ENCODE measurements around the gene B3GNT8. TPM values are rescaled to one million over a fixed set of nuclear protein-coding genes. Genes with fewer than 3 reads are reported as not detected.
"Not testable (repeated sequence)": the region's sequence is repeated elsewhere in the genome, so short reads cannot be mapped to it uniquely, and the experiment has no call there.

B3GNT8 gene
- total RNA-seq, 1 experiment from 2014 or later: not detected

DNA sequence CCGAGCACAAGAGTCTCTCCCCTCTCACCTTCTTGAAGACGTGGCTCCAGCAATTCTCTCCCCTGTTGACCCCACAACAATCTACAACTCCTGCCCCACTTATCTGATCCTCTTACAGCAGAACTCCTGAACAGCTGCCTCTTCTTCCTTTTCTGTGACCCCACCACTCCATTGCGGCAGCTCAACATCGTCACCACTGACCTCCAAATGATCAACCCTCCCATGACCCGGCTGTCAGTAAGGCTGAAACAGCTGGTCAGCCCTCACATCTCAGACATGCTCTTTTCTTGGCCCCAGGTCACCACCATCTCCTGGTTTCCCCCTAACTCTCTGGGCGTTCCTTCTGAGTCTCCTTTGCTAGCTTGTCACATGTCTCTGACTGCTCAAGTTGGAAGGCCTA lies 31.8 kb downstream of the B3GNT8 start:
- no peak for DNase-seq (ENCODE audit: low read depth)

DNA sequence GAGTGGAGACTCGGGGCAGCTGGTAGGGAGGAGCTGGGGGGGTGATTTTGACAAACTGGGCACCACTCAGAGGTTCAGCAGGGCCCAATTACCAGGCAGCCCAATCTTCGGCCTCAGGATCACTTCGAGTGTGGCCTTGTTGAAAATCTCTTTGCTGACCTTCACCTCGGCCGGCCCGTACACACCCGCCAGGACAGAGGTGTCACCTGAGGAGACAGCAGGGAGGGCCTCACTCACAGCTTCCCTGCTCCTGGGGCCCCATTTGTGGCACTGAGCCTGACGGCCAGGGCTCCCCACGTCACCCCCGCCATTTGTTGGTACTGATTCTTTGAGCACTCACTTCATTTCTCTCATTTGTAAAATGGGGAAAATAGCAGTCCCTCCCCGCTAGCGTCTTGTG lies 34.4 kb downstream of the B3GNT8 start:
- DNase-seq (ENCODE audit: low read depth): no peak

DNA sequence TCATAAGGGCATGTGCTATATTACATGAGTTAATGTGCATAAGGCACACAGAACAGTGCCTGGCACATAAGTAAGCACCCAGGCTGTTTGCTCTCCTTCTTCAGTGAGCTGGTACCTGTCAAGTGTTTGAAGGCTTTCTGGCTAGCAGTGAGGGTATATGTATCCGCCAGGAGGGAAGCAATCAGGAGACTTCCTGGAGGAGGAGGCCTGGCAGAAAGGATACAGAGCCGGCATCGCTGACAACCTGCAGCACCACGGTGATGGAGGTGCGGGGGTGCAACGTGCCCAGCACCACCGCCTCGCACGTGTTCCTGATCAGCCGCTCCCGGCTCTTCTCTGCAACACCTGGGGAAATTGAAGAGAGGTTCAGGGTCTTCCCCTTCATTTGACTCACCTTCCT lies 35.6 kb downstream of the B3GNT8 start:
- DNase-seq (ENCODE audit: low read depth): no peak

DNA sequence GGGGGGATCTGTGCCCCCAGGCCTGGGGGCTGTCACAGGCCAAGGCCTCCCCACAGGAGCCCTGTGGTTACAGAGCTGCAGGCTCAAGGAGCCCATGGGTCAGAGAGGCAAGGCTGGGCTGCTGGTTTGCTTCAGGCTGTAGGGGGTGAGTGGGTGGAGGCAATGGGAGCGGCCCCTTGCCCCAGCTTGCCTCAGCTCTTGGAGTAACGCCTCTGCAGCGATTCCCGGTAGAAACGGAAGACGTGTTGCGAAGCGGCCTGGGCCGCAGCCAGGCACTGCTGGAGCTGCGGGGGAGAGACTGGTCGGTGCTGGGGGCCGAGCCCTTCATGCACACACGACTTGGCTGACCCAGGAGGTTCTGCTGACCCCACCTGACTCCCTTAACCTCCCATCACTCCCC lies 40.7 kb downstream of the B3GNT8 start:
- no peak for DNase-seq (ENCODE audit: low read depth)

DNA sequence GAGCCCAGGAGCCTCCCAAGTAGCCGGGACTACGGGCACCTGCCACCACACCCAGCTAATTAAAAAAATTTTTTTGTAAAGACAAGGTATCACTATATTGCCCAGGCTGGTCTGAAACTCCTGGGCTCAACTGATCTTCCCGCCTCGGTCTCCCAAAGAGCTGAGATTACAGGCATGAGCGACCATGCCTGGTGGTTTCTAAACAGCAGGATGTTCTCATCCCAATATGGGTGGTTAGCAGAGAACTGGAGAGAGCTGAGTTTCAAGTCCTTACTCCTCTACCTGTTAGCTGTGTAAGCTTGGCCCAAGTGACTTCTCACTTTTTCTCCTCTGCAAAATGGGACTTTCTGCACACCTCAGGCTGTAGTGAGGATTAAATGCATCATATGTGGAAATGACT lies 42.8 kb downstream of the B3GNT8 start:
- DNase-seq (ENCODE audit: low read depth): no peak

DNA sequence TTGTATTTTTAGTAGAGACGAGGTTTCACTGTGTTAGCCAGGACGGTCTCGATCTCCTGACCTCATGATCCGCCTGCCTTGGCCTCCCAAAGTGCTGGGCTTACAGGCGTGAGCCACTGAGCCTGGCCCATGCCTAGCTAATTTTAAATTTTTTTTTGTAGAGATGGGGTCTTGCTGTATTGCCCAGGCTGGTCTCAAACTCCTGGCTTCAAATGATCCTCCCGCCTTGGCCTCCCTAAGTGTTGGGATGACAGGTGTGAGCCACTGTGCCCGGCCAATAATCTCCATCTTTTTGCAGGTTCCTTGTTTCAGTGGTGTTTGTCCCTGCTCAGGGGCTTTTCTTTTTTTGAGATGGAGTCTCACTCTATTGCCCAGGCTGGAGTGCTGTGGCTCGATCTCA lies 45.6 kb downstream of the B3GNT8 start:
- DNase-seq (ENCODE audit: low read depth): not testable (repeated sequence)

DNA sequence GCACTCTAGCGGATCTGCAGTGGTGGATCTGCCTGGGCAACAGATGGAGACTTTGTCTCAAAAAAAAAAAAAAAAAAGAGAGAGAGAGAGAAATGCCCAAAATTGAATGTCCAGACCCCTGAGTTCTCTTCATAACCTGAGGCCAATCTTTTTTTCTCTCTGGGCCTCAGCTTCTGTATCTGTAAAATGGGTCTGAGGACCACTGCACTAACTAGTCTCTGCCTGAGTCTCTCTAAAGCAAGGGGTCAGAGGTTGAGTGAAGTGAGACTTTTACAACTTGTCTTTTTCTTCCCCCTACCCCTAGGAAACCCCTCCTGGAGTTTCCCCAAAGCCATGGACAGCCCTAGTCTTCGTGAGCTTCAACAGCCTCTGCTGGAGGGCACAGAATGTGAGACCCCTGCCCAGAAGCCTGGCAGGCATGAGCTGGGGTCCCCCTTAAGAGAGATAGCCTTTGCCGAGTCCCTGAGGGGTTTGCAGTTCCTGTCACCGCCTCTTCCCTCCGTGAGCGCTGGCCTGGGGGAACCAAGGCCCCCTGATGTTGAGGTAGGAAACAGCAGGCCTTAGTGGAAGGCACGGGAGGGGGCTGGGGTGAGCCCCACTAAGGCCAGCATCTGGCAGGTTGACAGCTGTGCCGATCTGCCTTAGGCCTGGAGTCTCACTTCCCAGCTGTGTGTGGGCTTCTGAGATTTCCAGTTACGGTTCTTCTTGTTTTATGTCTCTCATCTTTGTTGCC lies 49.0 kb downstream of the B3GNT8 start:
- no peak for DNase-seq (ENCODE audit: low read depth)

DNA sequence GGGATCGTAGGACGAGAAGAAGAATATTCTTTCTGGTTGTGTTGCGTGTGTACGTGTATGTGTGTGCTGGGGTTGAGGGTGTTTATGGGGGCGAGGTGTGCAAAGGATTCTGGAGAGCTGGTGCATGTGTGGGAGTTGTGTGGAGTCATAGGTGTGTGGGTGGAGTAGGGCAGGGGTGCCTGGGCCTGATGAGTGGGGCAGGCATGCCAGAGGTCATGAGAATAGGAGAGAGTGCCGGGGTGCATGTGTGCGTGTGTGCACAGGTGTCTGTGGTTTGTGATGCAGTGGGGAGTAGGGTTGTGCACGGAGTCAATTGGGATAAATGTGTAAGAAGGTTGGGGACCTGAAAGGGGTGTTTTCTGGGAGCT lies 50.2 kb downstream of the B3GNT8 start:
- DNase-seq (ENCODE audit: low read depth): no peak

DNA sequence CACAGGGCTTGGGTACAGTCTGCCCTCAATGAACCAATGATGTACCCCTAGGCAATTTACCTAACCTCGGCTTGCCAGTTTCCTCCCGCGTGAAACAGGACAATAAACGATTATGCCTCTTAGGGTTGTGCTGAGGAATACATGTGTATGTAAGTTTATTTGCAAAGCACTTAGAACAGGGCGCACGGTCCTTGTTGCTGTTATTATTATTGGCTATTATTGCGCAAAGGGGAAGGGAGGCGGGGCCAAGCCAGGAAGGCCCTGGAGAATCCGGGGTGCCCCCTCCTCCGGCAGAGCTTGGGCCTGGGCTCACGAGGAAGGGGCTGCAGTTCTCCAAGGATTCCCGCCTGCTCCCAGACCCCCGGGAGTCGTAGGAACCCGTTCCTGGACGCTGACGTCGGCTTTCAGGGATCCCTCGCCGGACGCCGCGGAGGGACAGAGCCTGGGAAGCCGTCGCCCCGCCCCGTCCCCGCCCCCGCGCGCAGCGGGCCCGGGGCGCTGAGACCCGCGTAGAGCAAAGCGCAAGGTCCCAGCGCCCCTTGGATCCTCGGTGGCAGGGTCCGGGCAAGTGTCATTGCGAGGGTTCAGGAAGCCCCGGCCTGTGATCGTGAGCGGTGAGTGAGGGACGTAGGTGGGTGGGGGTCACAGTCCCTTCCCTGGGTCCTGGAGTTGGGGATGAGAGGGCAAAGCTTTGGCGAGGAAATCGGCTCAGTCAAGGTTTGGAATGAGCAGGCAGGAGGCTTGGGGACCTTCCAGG lies 50.8 kb downstream of the B3GNT8 start, which contains the start of gene TMEM91:
Gene TMEM91, plus strand, starts transcription at position 293 of the 757 bp plus-strand sequence. CDS start 1,777 bp downstream, outside the sequence.
- DNase-seq (ENCODE audit: low read depth): no peak

Small RNA genes lying within 50 kb of the gene (small RNA-seq; reads per million reads assigned to genes)
- gene RF00017: not detected

Other genes with a start within 250 kb of the B3GNT8 start
- 1.4 and 1.7 TPM in 2 replicates for gene CYP2S1, start 234.2 kb downstream of the B3GNT8 start, total RNA-seq (2014; rRNA removed; shearing (Covaris generic))
- 613 and 754 TPM in 2 replicates for gene AXL, start 208.2 kb downstream of the B3GNT8 start, total RNA-seq (2014; rRNA removed; shearing (Covaris generic))
- 160 and 187 TPM in 2 replicates for gene HNRNPUL1, start 163.0 kb downstream of the B3GNT8 start, total RNA-seq (2014; rRNA removed; shearing (Covaris generic))
- 10.0 and 14.3 TPM in 2 replicates for gene CCDC97, start 117.2 kb downstream of the B3GNT8 start, total RNA-seq (2014; rRNA removed; shearing (Covaris generic))
- gene TGFB1, start 73.5 kb downstream of the B3GNT8 start, total RNA-seq (2014; rRNA removed; shearing (Covaris generic)): 17.4 and 59.9 TPM in 2 replicates
- gene B9D2, start 63.2 kb downstream of the B3GNT8 start, total RNA-seq (2014; rRNA removed; shearing (Covaris generic)): 6.1 and 9.4 TPM in 2 replicates
- 1.2 and 5.3 TPM in 2 replicates for gene TMEM91, start 50.8 kb downstream of the B3GNT8 start, total RNA-seq (2014; rRNA removed; shearing (Covaris generic))
- gene EXOSC5, start 30.0 kb downstream of the B3GNT8 start, total RNA-seq (2014; rRNA removed; shearing (Covaris generic)): 64.9 and 72.5 TPM in 2 replicates
- gene BCKDHA, start 29.6 kb downstream of the B3GNT8 start, total RNA-seq (2014; rRNA removed; shearing (Covaris generic)): 22.7 and 24.2 TPM in 2 replicates
- 47.1 and 58.0 TPM in 2 replicates for gene DMAC2, start 12.5 kb upstream of the B3GNT8 start, total RNA-seq (2014; rRNA removed; shearing (Covaris generic))
- not detected in 2 replicates for gene ERICH4, start 15.8 kb upstream of the B3GNT8 start, total RNA-seq (2014; rRNA removed; shearing (Covaris generic))
- not detected in 2 replicates for gene CEACAM21, start 148.8 kb upstream of the B3GNT8 start, total RNA-seq (2014; rRNA removed; shearing (Covaris generic))
- gene CEACAM4, start 199.7 kb upstream of the B3GNT8 start, total RNA-seq (2014; rRNA removed; shearing (Covaris generic)): not detected in 2 replicates

Measured in HT1080 (cell line).